ENCODE measurements around the gene RPS29. TPM values are rescaled to one million over a fixed set of nuclear protein-coding genes. Genes with fewer than 3 reads are reported as not detected.
"Not testable (repeated sequence)": the region's sequence is repeated elsewhere in the genome, so short reads cannot be mapped to it uniquely, and the experiment has no call there.

The RPS29 gene
- total RNA-seq, 4 donors from 2014 or later: 1,423 to 9,553 (median 5,247) TPM

DNA sequence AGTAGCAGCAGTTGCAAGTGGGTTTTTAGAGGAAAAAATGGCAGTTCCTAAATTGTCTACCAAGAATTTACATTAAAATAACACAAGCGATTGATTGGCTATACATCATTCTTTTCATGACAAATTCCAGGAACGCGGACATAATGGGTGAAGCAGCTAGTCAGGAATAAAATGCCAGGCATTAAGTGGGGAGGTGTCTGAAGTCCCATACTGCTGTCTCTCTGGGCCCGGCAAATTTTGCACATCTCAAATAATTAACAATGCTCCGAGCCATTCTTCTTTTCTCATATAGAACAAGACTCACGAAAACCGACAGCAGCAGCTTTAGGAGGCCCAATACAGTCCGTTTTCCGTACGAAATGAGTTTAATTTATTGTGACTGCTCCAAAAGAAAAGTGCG is 33.5 kb upstream of the RPS29 start:
- peaks cover 6 to 16% of the 10 kb centered on the region in 2 donors for H3K36me3 ChIP-seq
- peaks cover 28 to 35% of the 10 kb centered on the region in 2 donors for H3K4me1 ChIP-seq
- 1% methylated on average over 11 of the region's 11 CpGs for WGBS, 2 donors
- no peak for DNase-seq
- H3K4me3 ChIP-seq (replicated peaks in 1 of 3): peak overlapping the region; percentile 49 to 87 (median 67)
- no peaks in the 10 kb centered on the region for H3K9me3 ChIP-seq
- TF ChIP-seq, protein P1, sequence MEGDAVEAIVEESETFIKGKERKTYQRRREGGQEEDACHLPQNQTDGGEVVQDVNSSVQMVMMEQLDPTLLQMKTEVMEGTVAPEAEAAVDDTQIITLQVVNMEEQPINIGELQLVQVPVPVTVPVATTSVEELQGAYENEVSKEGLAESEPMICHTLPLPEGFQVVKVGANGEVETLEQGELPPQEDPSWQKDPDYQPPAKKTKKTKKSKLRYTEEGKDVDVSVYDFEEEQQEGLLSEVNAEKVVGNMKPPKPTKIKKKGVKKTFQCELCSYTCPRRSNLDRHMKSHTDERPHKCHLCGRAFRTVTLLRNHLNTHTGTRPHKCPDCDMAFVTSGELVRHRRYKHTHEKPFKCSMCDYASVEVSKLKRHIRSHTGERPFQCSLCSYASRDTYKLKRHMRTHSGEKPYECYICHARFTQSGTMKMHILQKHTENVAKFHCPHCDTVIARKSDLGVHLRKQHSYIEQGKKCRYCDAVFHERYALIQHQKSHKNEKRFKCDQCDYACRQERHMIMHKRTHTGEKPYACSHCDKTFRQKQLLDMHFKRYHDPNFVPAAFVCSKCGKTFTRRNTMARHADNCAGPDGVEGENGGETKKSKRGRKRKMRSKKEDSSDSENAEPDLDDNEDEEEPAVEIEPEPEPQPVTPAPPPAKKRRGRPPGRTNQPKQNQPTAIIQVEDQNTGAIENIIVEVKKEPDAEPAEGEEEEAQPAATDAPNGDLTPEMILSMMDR (IDR thresholded peaks at IDR 0.05): no peak
- no peak for TF ChIP-seq POLR2A (IDR thresholded peaks at IDR 0.05)
- no peaks in the 10 kb centered on the region for H3K27me3 ChIP-seq
- intact Hi-C loops (cut with DNase I): no loop called here
- H3K27ac ChIP-seq: peak overlapping the region in 2 of 3 donors; percentile 77 to 86

DNA sequence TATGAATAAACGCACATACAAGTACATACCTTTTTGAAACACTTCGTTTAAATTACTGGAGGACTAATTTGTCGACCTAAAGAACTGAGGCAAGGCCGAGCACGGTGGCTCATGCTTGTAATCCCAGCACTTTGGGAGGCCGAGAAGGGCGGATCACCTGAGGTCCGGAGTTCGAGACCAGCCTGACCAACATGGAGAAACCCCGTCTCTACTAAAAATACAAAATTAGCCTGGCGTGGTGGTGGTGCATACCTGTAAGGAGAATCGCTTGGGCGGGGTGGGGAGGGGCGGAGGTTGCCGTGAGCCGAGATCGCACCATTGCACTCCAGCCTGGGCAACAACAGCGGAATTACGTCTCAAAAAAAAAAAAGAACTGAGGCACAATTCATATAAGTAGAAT is 33.1 kb upstream of the RPS29 start:
- 64 to 65% methylated on average over 18 to 19 of the region's 19 CpGs for WGBS, 2 donors
- H3K9me3 ChIP-seq; H3K27me3 ChIP-seq; DNase-seq; H3K27ac ChIP-seq; intact Hi-C loops (cut with DNase I): not testable (repeated sequence)
- Histone ChIP-seq H3K4me1 (peaks cover 28 to 33% of the 10 kb centered on the region in 2 donors), H3K4me3 (replicated peaks in 1 of 3) (peak overlapping the region in 1 of 3 donors; percentile 67), H3K36me3 (peaks cover 6 to 16% of the 10 kb centered on the region in 2 donors)

DNA sequence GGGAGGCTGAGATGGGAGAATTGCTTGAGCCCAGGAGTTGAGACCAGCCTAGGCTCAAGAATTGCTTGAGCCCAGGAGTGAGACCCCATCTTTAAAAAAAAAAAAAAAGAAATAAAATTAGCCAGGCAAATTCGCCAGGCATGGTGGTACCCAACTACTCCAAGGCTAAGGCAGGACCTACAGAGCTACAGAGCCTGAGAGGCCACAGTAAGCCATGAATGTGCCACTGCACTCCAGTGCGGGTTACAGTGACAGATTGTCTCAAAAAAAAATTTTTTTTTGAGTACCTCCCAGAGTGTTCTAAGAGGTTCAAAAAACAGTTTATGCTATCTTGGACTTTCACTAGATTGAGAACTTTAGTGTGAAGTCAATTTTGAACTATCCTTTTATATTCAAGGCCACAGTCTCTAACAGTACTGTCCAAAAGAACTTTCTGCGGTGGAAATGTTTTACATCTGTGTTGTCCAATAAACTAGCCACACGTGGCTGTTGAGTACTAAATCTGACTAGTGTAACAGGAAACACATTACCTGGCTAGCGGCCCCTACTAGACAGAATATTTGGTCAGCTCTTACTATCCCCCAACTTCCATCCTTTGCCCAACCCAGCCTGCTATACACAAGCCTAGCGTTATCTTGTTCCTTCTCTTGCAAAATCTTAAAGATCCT is 31.8 kb upstream of the RPS29 start:
- no peaks in the 10 kb centered on the region for H3K9me3 ChIP-seq
- no peak overlapping the region for H3K27ac ChIP-seq
- H3K27me3 ChIP-seq: no peaks in the 10 kb centered on the region
- intact Hi-C loops (cut with DNase I): no loop called here
- no peak overlapping the region for H3K4me3 ChIP-seq (replicated peaks in 1 of 3)
- DNase-seq: no peak
- WGBS, 2 donors: 89 to 94% methylated on average over 6 of the region's 6 CpGs
- H3K4me1 ChIP-seq: peaks cover 18 to 20% of the 10 kb centered on the region in 2 donors
- TF ChIP-seq, protein P1 (IDR thresholded peaks at IDR 0.05): no peak
- no peak for TF ChIP-seq POLR2A (IDR thresholded peaks at IDR 0.05)
- peaks cover 6 to 16% of the 10 kb centered on the region in 2 donors for H3K36me3 ChIP-seq

DNA sequence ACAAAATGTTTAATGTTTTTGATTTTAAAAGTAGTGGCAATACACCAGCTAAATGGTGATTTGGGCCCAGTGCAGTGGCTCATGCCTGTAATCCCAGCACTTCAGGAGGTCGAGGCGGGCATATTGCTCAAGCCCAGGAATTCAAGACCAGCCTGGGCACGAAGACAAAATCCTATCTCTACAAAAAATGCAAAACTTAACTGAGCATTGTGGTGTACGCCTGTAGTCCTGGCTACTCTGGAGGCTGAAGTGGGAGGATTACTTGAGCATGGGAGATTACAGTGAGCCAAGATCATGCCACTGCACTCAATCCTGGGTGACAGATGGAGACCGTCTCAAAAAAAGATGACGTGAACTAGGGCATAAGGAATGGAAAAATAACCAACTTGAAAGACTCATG is 29.6 kb upstream of the RPS29 start:
- WGBS, 2 donors: 95 to 97% methylated on average over 6 of the region's 6 CpGs
- no peaks in the 10 kb centered on the region for H3K9me3 ChIP-seq
- H3K4me1 ChIP-seq: peaks cover 0 to 4% of the 10 kb centered on the region in 2 donors
- TF ChIP-seq POLR2A (IDR thresholded peaks at IDR 0.05): no peak
- TF ChIP-seq, protein P1 (IDR thresholded peaks at IDR 0.05): no peak
- DNase-seq: no peak
- no peak overlapping the region for H3K27ac ChIP-seq
- intact Hi-C loops (cut with DNase I): no loop called here
- H3K4me3 ChIP-seq (replicated peaks in 1 of 3): no peak overlapping the region
- H3K36me3 ChIP-seq: peaks cover 6 to 16% of the 10 kb centered on the region in 2 donors
- no peaks in the 10 kb centered on the region for H3K27me3 ChIP-seq

DNA sequence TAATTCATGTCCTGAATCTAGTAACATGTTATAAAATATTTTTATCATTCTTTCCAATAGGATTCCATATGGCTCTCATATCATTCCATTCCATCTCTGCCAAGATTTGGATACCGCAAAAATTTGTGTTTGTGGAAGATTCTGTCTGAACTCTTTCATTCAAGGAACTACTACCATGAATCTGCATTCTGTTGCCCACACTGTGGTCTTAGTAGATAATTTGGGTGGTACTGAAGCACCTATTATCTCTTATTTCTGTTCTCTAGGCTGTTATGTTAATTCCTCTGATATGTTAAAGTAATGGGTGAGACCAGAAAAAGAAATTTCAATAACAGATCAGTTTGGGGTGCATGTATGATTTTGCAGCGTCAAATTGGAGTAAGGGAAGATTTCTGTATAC is 28.0 kb upstream of the RPS29 start:
- Histone ChIP-seq H3K27me3 (no peaks in the 10 kb centered on the region), H3K27ac (no peak overlapping the region), H3K4me1 (peaks cover 0 to under 1% of the 10 kb centered on the region in 2 donors), H3K9me3 (no peaks in the 10 kb centered on the region), H3K4me3 (replicated peaks in 1 of 3) (no peak overlapping the region), H3K36me3 (peaks cover 6 to 16% of the 10 kb centered on the region in 2 donors)
- intact Hi-C loops (cut with DNase I): no loop called here
- DNase-seq: no peak
- 96 to 97% methylated on average over 2 of the region's 2 CpGs for WGBS, 2 donors
- TF ChIP-seq POLR2A (IDR thresholded peaks at IDR 0.05): no peak
- TF ChIP-seq, protein P1 (IDR thresholded peaks at IDR 0.05): no peak

Data from thyroid gland (tissue), 4 donors.